GM21825 (cell line): ENCODE measurements around the gene LIPC.

Experiments used
- ATAC-seq: cut with Tn5 transposase; IDR thresholded peaks from one replicate; pipeline ENCODE4 v1.9.1; 2021; ENCODE audit warnings: mild to moderate bottlenecking, moderate library complexity; ENCODE audit not compliant: unreplicated experiment

The LIPC gene

GRCh38 chr15:58405865-58406264, 25.9 kb upstream of the LIPC start:
- no peak for ATAC-seq

GRCh38 chr15:58406811-58407210, 25.0 kb upstream of the LIPC start:
- no peak for ATAC-seq

GRCh38 chr15:58407236-58407775, 24.5 kb upstream of the LIPC start:
- no peak for ATAC-seq

GRCh38 chr15:58407778-58408177, 24.0 kb upstream of the LIPC start:
- no peak for ATAC-seq

- no peak for ATAC-seq
Observed at GRCh38 chr15:58409861-58410260, 21.9 kb upstream of the LIPC start.

- no peak for ATAC-seq
Observed at GRCh38 chr15:58410353-58410752, 21.4 kb upstream of the LIPC start.

- ATAC-seq: no peak
Observed at GRCh38 chr15:58413253-58413652, 18.5 kb upstream of the LIPC start.

GRCh38 chr15:58415636-58416035, 16.2 kb upstream of the LIPC start:
- ATAC-seq: no peak

GRCh38 chr15:58416963-58417362, 14.8 kb upstream of the LIPC start:
- no peak for ATAC-seq

GRCh38 chr15:58418135-58418534, 13.7 kb upstream of the LIPC start:
- no peak for ATAC-seq

GRCh38 chr15:58419803-58420524, 11.8 kb upstream of the LIPC start:
- no peak for ATAC-seq

GRCh38 chr15:58420579-58421043, 11.2 kb upstream of the LIPC start:
- ATAC-seq: peak; percentile 52

GRCh38 chr15:58423205-58423604, 8.6 kb upstream of the LIPC start:
- ATAC-seq: no peak

- no peak for ATAC-seq
Observed at GRCh38 chr15:58423831-58424608, 7.8 kb upstream of the LIPC start.

- no peak for ATAC-seq
Observed at GRCh38 chr15:58424722-58425121, 7.1 kb upstream of the LIPC start.

GRCh38 chr15:58425185-58425584, 6.6 kb upstream of the LIPC start:
- ATAC-seq: no peak

- no peak for ATAC-seq
Observed at GRCh38 chr15:58425834-58426233, 6.0 kb upstream of the LIPC start.

- no peak for ATAC-seq
Observed at GRCh38 chr15:58426501-58426900, 5.3 kb upstream of the LIPC start.

GRCh38 chr15:58427987-58428386, 3.8 kb upstream of the LIPC start:
- no peak for ATAC-seq

GRCh38 chr15:58430224-58430787, 1.5 kb upstream of the LIPC start:
- ATAC-seq: no peak

GRCh38 chr15:58432401-58432800, 610 bp downstream of the LIPC start:
- no peak for ATAC-seq
